K562 (cell line): ENCODE results near the gene GUCY2F. TPM values are rescaled to one million over a fixed set of nuclear protein-coding genes. Genes with fewer than 3 reads are reported as not detected.
A peak's percentile ranks its signal among the peaks of the same experiment; 100 is the strongest.

Experiments used
- ATAC-seq: fragments of 200-7000 bp; cut with Tn5 transposase; 3 replicates; pipeline ENCODE4 v1.9.1; 2020; ENCODE audit warnings: moderate library complexity
- BruUV-seq: library from RNA; stranded (reverse); fragments of 400-500 nt; replicated peaks from 2 replicates; lab custom pipeline; 2021; lab: Mats Ljungman, UMichigan
- CTCF ChIA-PET: fragments of 300-600 bp; formaldehyde crosslinking; extraction: SDS; loops from one replicate; lab custom pipeline; 2021; ENCODE audit warnings: low intra/inter-chr PET ratio; lab: Yijun Ruan, JAX
- POLR2A ChIA-PET: fragments of 300-600, 350-650 bp; sonication (Branson Sonifier 250); formaldehyde crosslinking; extraction: SDS; loops from one replicate; lab custom pipeline; 2021; ENCODE audit warnings: antibody characterized with exemption, inconsistent platforms; lab: Yijun Ruan, JAX
- DNase-seq, 4 experiments: peaks; one replicate each; pipeline versions ENCODE4 v3.0.0 to v3.0.0-alpha.2; 2011 to 2018; ENCODE audit warnings: low spot score in 3 of 4, mixed read lengths in 3 of 4; ENCODE audit errors: extremely low read depth in 1 of 4
- FAIRE-seq: peaks from 2 replicates; lab custom pipeline; 2011; peaks lifted over from hg19 to GRCh38; lab: Jason Lieb, UNC
- H2AFZ ChIP-seq: 2 replicates; pipeline ENCODE4 v1.6.0; 2011; ENCODE audit warnings: low read depth, low read length, control low read depth, inconsistent platforms
- H3K27ac ChIP-seq: fragments of 200-600 bp; 3 replicates; pipeline ENCODE4 v1.8.0; 2011; ENCODE audit warnings: low read depth, mild to moderate bottlenecking, control low read depth, inconsistent platforms, low read length, moderate library complexity, mixed read lengths; ENCODE audit errors: extremely low read depth
- H3K27me3 ChIP-seq, 2 experiments: fragments of 300-600 bp in 1 of 2; 2 replicates in 1 of 2; 3 replicates in 1 of 2; pipeline versions ENCODE4 v1.6.0 to v1.8.0; 2011; ENCODE audit warnings: inconsistent platforms in 2 of 2, low read length in 2 of 2, mild to moderate bottlenecking in 1 of 2, mixed read lengths in 1 of 2, moderate library complexity in 1 of 2; ENCODE audit not compliant: control insufficient read depth in 2 of 2, insufficient read depth in 2 of 2
- H3K36me3 ChIP-seq: fragments of 300-600 bp; 3 replicates; pipeline ENCODE4 v1.8.0; 2011; ENCODE audit warnings: mild to moderate bottlenecking, low read length, inconsistent platforms; ENCODE audit not compliant: control insufficient read depth, insufficient read depth
- H3K4me1 ChIP-seq, 2 experiments: fragments of 200-600 bp in 1 of 2; replicated peaks in 1 of 2; 2 replicates in 1 of 2; 3 replicates in 1 of 2; pipeline versions ENCODE4 v1.5.1 to v1.8.0; 2011; ENCODE audit warnings: inconsistent platforms in 2 of 2, low read length in 2 of 2, mild to moderate bottlenecking in 1 of 2, mixed read lengths in 1 of 2, moderate library complexity in 1 of 2; ENCODE audit not compliant: control insufficient read depth in 2 of 2, insufficient read depth in 2 of 2
- H3K4me2 ChIP-seq: 2 replicates; pipeline ENCODE4 v1.6.1; 2011; ENCODE audit warnings: low read length, control low read depth, inconsistent platforms, mixed read lengths; ENCODE audit not compliant: insufficient read depth
- H3K4me3 ChIP-seq: fragments of 200-600 bp; sonication (generic), shearing (Covaris generic); 2 replicates; pipeline ENCODE4 v1.5.1; 2016; ENCODE audit warnings: control low read depth, inconsistent platforms
- H3K79me2 ChIP-seq: fragments of 200-600 bp; 3 replicates; pipeline ENCODE4 v1.8.0; 2011; ENCODE audit warnings: low read length, inconsistent platforms; ENCODE audit not compliant: control insufficient read depth, insufficient read depth
- H3K9ac ChIP-seq, 2 experiments: 2 replicates each; pipeline versions ENCODE4 v1.6.0 to v1.6.1; 2011; ENCODE audit warnings: low read depth in 2 of 2, low read length in 2 of 2, control low read depth in 1 of 2, inconsistent platforms in 1 of 2, mild to moderate bottlenecking in 1 of 2, mixed read lengths in 1 of 2; ENCODE audit not compliant: insufficient read depth in 1 of 2
- H3K9me1 ChIP-seq: one replicate; pipeline ENCODE4 v1.6.0; 2011; ENCODE audit warnings: inconsistent platforms, mild to moderate bottlenecking, low read length, moderate library complexity; ENCODE audit not compliant: control insufficient read depth, insufficient read depth
- H3K9me3 ChIP-seq: replicated peaks from 2 replicates; pipeline ENCODE4 v1.5.1; 2011; ENCODE audit warnings: low read depth, low read length, inconsistent platforms; ENCODE audit not compliant: control insufficient read depth, insufficient read depth
- H4K20me1 ChIP-seq: replicated peaks from 2 replicates; pipeline ENCODE4 v1.6.1; 2011; ENCODE audit warnings: low read length, inconsistent platforms, mixed read lengths; ENCODE audit not compliant: control insufficient read depth, insufficient read depth
- ARID1B ChIP-seq: fragments of 450-650 bp; IDR thresholded peaks from 2 replicates; pipeline ENCODE4 v1.6.1; 2016; ENCODE audit warnings: antibody characterized with exemption, mild to moderate bottlenecking, inconsistent platforms
- BMI1 ChIP-seq: fragments of 150-350 bp; IDR thresholded peaks from 2 replicates; pipeline ENCODE4 v1.6.1; 2014; ENCODE audit warnings: low read length
- CBFA2T3 ChIP-seq: fragments of 450-650 bp; IDR thresholded peaks from 2 replicates; pipeline ENCODE4 v1.6.1; 2017
- CTCF ChIP-seq, 3 experiments: IDR thresholded peaks in 2 of 3; conservative IDR thresholded peaks in 1 of 3; 2 replicates each; pipeline ENCODE4 v1.5.1; 2011 to 2012; ENCODE audit warnings: low read length in 3 of 3, mild to moderate bottlenecking in 3 of 3, control low read depth in 2 of 3, improper control_type of control experiment in 1 of 3, inconsistent platforms in 1 of 3, low read depth in 1 of 3, mixed read lengths in 1 of 3, moderate library complexity in 1 of 3; ENCODE audit not compliant: insufficient read depth in 2 of 3
- FOSL1 ChIP-seq: fragments of 200-800 bp; sonication (Bioruptor generic); conservative IDR thresholded peaks from 2 replicates; pipeline ENCODE4 v1.6.1; 2016; ENCODE audit warnings: missing genetic modification characterization, missing compliant biosample characterization
- GATA2 ChIP-seq: sonication (generic); formaldehyde crosslinking; IDR thresholded peaks from 2 replicates; pipeline ENCODE4 v1.4.0; 2020; ENCODE audit warnings: mild to moderate bottlenecking, missing genetic modification reagents
- IRF2 ChIP-seq: sonication (generic); formaldehyde crosslinking; IDR thresholded peaks from 2 replicates; pipeline ENCODE4 v1.8.1; 2022; ENCODE audit warnings: mild to moderate bottlenecking, missing genetic modification reagents
- JUND ChIP-seq, 2 experiments: IDR thresholded peaks; 2 replicates in 1 of 2; 3 replicates in 1 of 2; pipeline ENCODE4 v1.6.1; 2011; ENCODE audit warnings: borderline replicate concordance in 2 of 2, low read depth in 2 of 2, low read length in 2 of 2, improper control_type of control experiment in 1 of 2, missing biosample characterization in 1 of 2, missing genetic modification characterization in 1 of 2, missing genetic modification reagents in 1 of 2
- NONO ChIP-seq, 2 experiments: fragments of 200-400 bp in 1 of 2; fragments of 450-650 bp in 1 of 2; formaldehyde crosslinking in 1 of 2; IDR thresholded peaks; 2 replicates each; pipeline ENCODE4 v1.6.1; 2017; ENCODE audit warnings: low read depth in 2 of 2, mild to moderate bottlenecking in 2 of 2, moderate library complexity in 2 of 2, low read length in 1 of 2
- RBBP5 ChIP-seq: fragments of 200-600 bp; sonication (generic); IDR thresholded peaks from 2 replicates; pipeline ENCODE4 v1.6.1; 2012; ENCODE audit warnings: borderline replicate concordance, mild to moderate bottlenecking, low read length, control low read depth, inconsistent platforms; ENCODE audit not compliant: insufficient read depth, poor library complexity, severe bottlenecking
- SIN3B ChIP-seq: fragments of 450-650 bp; IDR thresholded peaks from 2 replicates; pipeline ENCODE4 v1.6.1; 2017; ENCODE audit warnings: low read depth, mild to moderate bottlenecking, moderate library complexity
- ZNF274 ChIP-seq: IDR thresholded peaks from 2 replicates; pipeline ENCODE4 v1.6.1; 2011; ENCODE audit warnings: low read depth, mild to moderate bottlenecking, low read length, moderate library complexity, borderline replicate concordance
- ZNF507 ChIP-seq: conservative IDR thresholded peaks from 2 replicates; pipeline ENCODE4 v1.6.1; 2017; ENCODE audit warnings: missing genetic modification characterization, missing compliant biosample characterization
- ZNF778 ChIP-seq: fragments of 450-650 bp; formaldehyde crosslinking; IDR thresholded peaks from 2 replicates; pipeline ENCODE4 v1.4.0; 2020; ENCODE audit warnings: mild to moderate bottlenecking, moderate library complexity
- WGBS: fragments of 100-300 bp; shearing (Covaris generic); methylation state at CpG from one replicate; pipeline ENCODE4 v1.1.6; 2016; ENCODE audit warnings: low coverage, mixed read lengths; ENCODE audit not compliant: insufficient coverage; ENCODE audit errors: missing lambda C conversion rate; 5-methylcytosine and 5-hydroxymethylcytosine counted together
- in situ Hi-C: fragments of 300-500 bp; cut with MboI; formaldehyde crosslinking; loops from 4 replicates; pipeline ENCODE4 v1.15.0; 2018; ENCODE audit warnings: inconsistent platforms, mixed read lengths
- intact Hi-C: fragments of 100-400 bp; cut with micrococcal nuclease; formaldehyde crosslinking; loops from 2 replicates; pipeline ENCODE4 v1.14.2; 2022
- polyA plus RNA-seq, 8 experiments: library from polyadenylated mRNA; depleted of rRNA in 4 of 8; stranded (reverse) in 5 of 8; unstranded in 3 of 8; fragments of >200 nt; fragmentation: Nextera tagmentation in 2 of 8; fragmentation: Illumina TruSeq in 1 of 8; extraction: Ambion mirVana in 2 of 8; extraction: Trizol in 1 of 8; gene quantifications; 2 replicates each; pipeline versions ENCODE4 v1.2.1 to v1.2.3, GENCODE V29; 2011 to 2014; ENCODE audit warnings: inconsistent platforms in 1 of 8, missing spikeins in 1 of 8
- total RNA-seq, 7 experiments: library from RNA; depleted of rRNA in 6 of 7; stranded (reverse); fragments of >200 nt in 6 of 7; fragmentation: Illumina TruSeq in 2 of 7; extraction: Trizol in 2 of 7; gene quantifications; 2 replicates each; pipeline versions ENCODE4 v1.2.1 to v1.2.3, GENCODE V29; 2011 to 2021; ENCODE audit warnings: low replicate concordance in 1 of 7

Gene GUCY2F
- total and polyA plus RNA-seq, 9 of the 15 experiments (the other 6 are each of a cell fraction or from before 2014, with no cell fraction given), result 0.01 to 0.06 (median 0.05) TPM; not detected in 6

- intact Hi-C loops (no loop called here), in situ Hi-C loops (loop anchor here (25.0 kb wide), 1 partner anchor 803 kb away; no protein-coding TSS in a partner anchor)
Measured at GRCh38 chrX:109389917-109390316, 92.0 kb downstream of the GUCY2F start.

More at GRCh38 chrX:109389917-109390316, 92.0 kb downstream of the GUCY2F start:
- no peaks in the 10 kb centered on the region for H3K79me2 ChIP-seq
- no peak overlapping the region for H3K27ac ChIP-seq
- ChIA-PET POLR2A (no interaction called here), CTCF (no interaction called here)
- TF ChIP-seq NONO (IDR thresholded peaks at IDR 0.05; ENCODE audit: low read depth in 2 of 2, low read length in 1 of 2) (no peak), ARID1B (peak; percentile 47; the same call in 1 of the 2 replicates), JUND (IDR thresholded peaks at IDR 0.05; ENCODE audit: borderline replicate concordance, low read depth, low read length) (peak; percentile 48), JUND (tag; IDR thresholded peaks at IDR 0.05; ENCODE audit: borderline replicate concordance, low read depth, low read length) (peak; percentile 61; the same call in 1 of the 3 replicates), ZNF778 (CRISPR knock-in tag) (no peak), ZNF507 (tag) (no peak), IRF2 (CRISPR knock-in tag) (no peak), GATA2 (CRISPR knock-in tag) (no peak), RBBP5 (no peak), BMI1 (no peak), SIN3B (no peak), CBFA2T3 (peak; percentile 46), ZNF274 (no peak), CTCF (IDR thresholded peaks at IDR 0.05 in 2 of 3, conservative IDR thresholded peaks at IDR 0.05 in 1 of 3; ENCODE audit: insufficient read depth in 2 of 3, low read depth in 1 of 3, low read length in 3 of 3) (no peak), FOSL1 (tag) (peak; percentile 78)
- no TSS peak for BruUV-seq
- no peaks in the 10 kb centered on the region for H3K36me3 ChIP-seq
- no peaks in the 10 kb centered on the region for H3K4me1 ChIP-seq
- no peaks in the 10 kb centered on the region for H4K20me1 ChIP-seq
- no peaks in the 10 kb centered on the region for H3K9me3 ChIP-seq
- no peaks in the 10 kb centered on the region for H3K27me3 ChIP-seq
- no peak overlapping the region for H3K4me2 ChIP-seq
- H3K4me3 ChIP-seq, result no peak overlapping the region
- ATAC-seq, result no peak
- WGBS, result 0% methylated on average over 1 of the region's 1 CpG
- H3K9me1 ChIP-seq, result no peaks in the 10 kb centered on the region
- H3K9ac ChIP-seq, result no peak overlapping the region
- DNase-seq, result peak in 2 of 4 experiments; percentile 5 to 6
- no peak for FAIRE-seq
- H2AFZ ChIP-seq, result no peak overlapping the region
